Liver (tissue), 3 donors: ENCODE data around the gene PLA1A.
A peak's percentile ranks its signal among the peaks of the same experiment; 100 is the strongest.

Experiments used
- CTCF ChIP-seq: fragments of 150-350 bp; IDR thresholded peaks from 2 replicates; pipeline ENCODE4 v1.5.1; 2017; ENCODE audit warnings: improper control_type of control experiment, low read depth, low read length; ENCODE audit not compliant: missing input control
- EGR1 ChIP-seq, 2 donors: IDR thresholded peaks; 2 replicates each; pipeline ENCODE4 v1.6.1; 2016 to 2018; ENCODE audit warnings: antibody characterized with exemption in 2 of 2, low read depth in 2 of 2
- FOXA1 ChIP-seq: IDR thresholded peaks from 2 replicates; pipeline ENCODE4 v1.6.1; 2016; ENCODE audit warnings: antibody characterized with exemption
- FOXA2 ChIP-seq: IDR thresholded peaks from 2 replicates; pipeline ENCODE4 v1.6.1; 2016; ENCODE audit warnings: antibody characterized with exemption
- GABPA ChIP-seq, 2 donors: IDR thresholded peaks in 1 of 2; conservative IDR thresholded peaks in 1 of 2; 2 replicates each; pipeline ENCODE4 v1.6.1; 2016; ENCODE audit warnings: antibody characterized with exemption in 2 of 2, mild to moderate bottlenecking in 1 of 2, moderate library complexity in 1 of 2
- HNF4G ChIP-seq: IDR thresholded peaks from 2 replicates; pipeline ENCODE4 v1.6.1; 2016; ENCODE audit warnings: antibody characterized with exemption
- JUND ChIP-seq, 2 donors: IDR thresholded peaks; 2 replicates each; pipeline ENCODE4 v1.6.1; 2016; ENCODE audit warnings: antibody characterized with exemption in 2 of 2
- RAD21 ChIP-seq, 2 donors: IDR thresholded peaks; 2 replicates each; pipeline ENCODE4 v1.6.1; 2016; ENCODE audit warnings: antibody characterized with exemption in 2 of 2, mild to moderate bottlenecking in 2 of 2
- RXRA ChIP-seq, 2 donors: IDR thresholded peaks; 2 replicates each; pipeline ENCODE4 v1.6.1; 2017 to 2018; ENCODE audit warnings: antibody characterized with exemption in 2 of 2, mild to moderate bottlenecking in 1 of 2
- SP1 ChIP-seq: IDR thresholded peaks from 2 replicates; pipeline ENCODE4 v1.6.1; 2018; ENCODE audit warnings: antibody characterized with exemption, mild to moderate bottlenecking
- TAF1 ChIP-seq: conservative IDR thresholded peaks from 2 replicates; pipeline ENCODE4 v1.6.1; 2016; ENCODE audit warnings: antibody characterized with exemption, mild to moderate bottlenecking
- YY1 ChIP-seq: IDR thresholded peaks from 2 replicates; pipeline ENCODE4 v1.6.1; 2016; ENCODE audit warnings: antibody characterized with exemption, mild to moderate bottlenecking
- TF ChIP-seq, protein P1 (sequence below): IDR thresholded peaks from 2 replicates; pipeline ENCODE4 v1.6.1; 2016; ENCODE audit warnings: antibody characterized with exemption
- donor health status: healthy.
- donor health status: healthy.

DNA sequence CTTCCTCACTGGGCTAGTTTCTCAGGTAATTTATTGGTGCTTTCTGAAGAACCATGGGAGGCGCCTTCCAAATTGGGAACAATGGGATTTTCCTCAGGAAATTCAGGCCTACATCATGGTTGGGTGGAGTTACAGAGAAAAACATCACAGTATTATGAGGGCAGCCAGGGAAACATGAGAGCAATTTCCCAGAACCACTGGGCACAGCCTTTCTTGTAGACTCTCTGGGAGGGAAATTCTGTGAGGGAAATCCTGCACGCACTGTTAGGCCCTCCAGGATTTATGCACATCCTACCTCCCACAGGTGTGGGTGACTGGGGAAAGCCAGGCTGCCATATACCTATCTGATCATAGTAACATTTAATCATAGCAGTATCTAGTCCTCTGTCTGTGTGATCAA lies 49.5 kb downstream of the PLA1A start:
- TF ChIP-seq JUND (IDR thresholded peaks at IDR 0.05) (no peak), EGR1 (IDR thresholded peaks at IDR 0.05; ENCODE audit: low read depth in 2 of 2) (no peak), CTCF (no peak), GABPA (IDR thresholded peaks at IDR 0.05 in 1 of 2, conservative IDR thresholded peaks at IDR 0.05 in 1 of 2) (no peak), TAF1 (no peak), RAD21 (IDR thresholded peaks at IDR 0.05) (peak in 1 of 2 donors; percentile 4), RXRA (IDR thresholded peaks at IDR 0.05) (no peak), YY1 (no peak), FOXA2 (no peak), SP1 (peak; percentile 14), FOXA1 (no peak), HNF4G (no peak)
- TF ChIP-seq, protein P1, sequence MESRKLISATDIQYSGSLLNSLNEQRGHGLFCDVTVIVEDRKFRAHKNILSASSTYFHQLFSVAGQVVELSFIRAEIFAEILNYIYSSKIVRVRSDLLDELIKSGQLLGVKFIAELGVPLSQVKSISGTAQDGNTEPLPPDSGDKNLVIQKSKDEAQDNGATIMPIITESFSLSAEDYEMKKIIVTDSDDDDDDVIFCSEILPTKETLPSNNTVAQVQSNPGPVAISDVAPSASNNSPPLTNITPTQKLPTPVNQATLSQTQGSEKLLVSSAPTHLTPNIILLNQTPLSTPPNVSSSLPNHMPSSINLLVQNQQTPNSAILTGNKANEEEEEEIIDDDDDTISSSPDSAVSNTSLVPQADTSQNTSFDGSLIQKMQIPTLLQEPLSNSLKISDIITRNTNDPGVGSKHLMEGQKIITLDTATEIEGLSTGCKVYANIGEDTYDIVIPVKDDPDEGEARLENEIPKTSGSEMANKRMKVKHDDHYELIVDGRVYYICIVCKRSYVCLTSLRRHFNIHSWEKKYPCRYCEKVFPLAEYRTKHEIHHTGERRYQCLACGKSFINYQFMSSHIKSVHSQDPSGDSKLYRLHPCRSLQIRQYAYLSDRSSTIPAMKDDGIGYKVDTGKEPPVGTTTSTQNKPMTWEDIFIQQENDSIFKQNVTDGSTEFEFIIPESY, result no peak
